Stomach (tissue), 9 donors: Measurements from ENCODE around the gene KCNK1. TPM values are rescaled to one million over a fixed set of nuclear protein-coding genes. Genes with fewer than 3 reads are reported as not detected.

Experiments
- DNase-seq, 2 donors: peaks; one replicate each; pipeline versions ENCODE4 v3.0.0 to v3.0.0-alpha.2; 2013 to 2019
- H3K27ac ChIP-seq, 5 donors: fragments of 200-600 bp in 4 of 5; sonication (generic) in 4 of 5; one replicate each; pipeline ENCODE4 v1.5.1; 2013 to 2019; ENCODE audit warnings: mild to moderate bottlenecking in 1 of 5, moderate library complexity in 1 of 5
- H3K27me3 ChIP-seq, 3 donors: fragments of 200-600 bp; sonication (generic); one replicate each; pipeline ENCODE4 v1.5.1; 2017 to 2019; ENCODE audit warnings: mixed run types in 1 of 3
- H3K36me3 ChIP-seq, 4 donors: fragments of 200-600 bp; sonication (generic); 1 replicate in 3 of 4; 2 replicates in 1 of 4; pipeline ENCODE4 v1.5.1; 2016 to 2019
- H3K4me1 ChIP-seq, 4 donors: fragments of 200-600 bp; sonication (generic); one replicate each; pipeline ENCODE4 v1.5.1; 2016 to 2019
- H3K4me3 ChIP-seq, 4 donors: fragments of 200-600 bp; sonication (generic) in 3 of 4; one replicate each; pipeline ENCODE4 v1.5.1; 2016 to 2019; ENCODE audit warnings: mild to moderate bottlenecking in 1 of 4
- H3K9me3 ChIP-seq, 4 donors: fragments of 200-600 bp; sonication (generic); one replicate each; pipeline ENCODE4 v1.5.1; 2016 to 2019
- CTCF ChIP-seq, 7 experiments: fragments of 450-650 bp in 4 of 7; fragments of 200-600 bp in 3 of 7; sonication (generic) in 3 of 7; IDR thresholded peaks; one replicate each; pipeline ENCODE4 v1.5.1; 2016 to 2019; ENCODE audit warnings: antibody characterized with exemption in 7 of 7, control low read depth in 2 of 7, mild to moderate bottlenecking in 1 of 7
- EP300 ChIP-seq: sonication (generic); formaldehyde crosslinking; IDR thresholded peaks from one replicate; pipeline ENCODE4 v1.6.1; 2017; ENCODE audit warnings: antibody characterized with exemption
- POLR2A ChIP-seq, 4 donors: fragments of 450-650 bp; IDR thresholded peaks; one replicate each; pipeline ENCODE4 v1.6.1; 2016; ENCODE audit warnings: antibody characterized with exemption in 4 of 4, control low read depth in 2 of 4, mild to moderate bottlenecking in 1 of 4, moderate library complexity in 1 of 4
- POLR2AphosphoS5 ChIP-seq, 3 donors: sonication (generic); formaldehyde crosslinking; IDR thresholded peaks; one replicate each; pipeline ENCODE4 v1.6.1; 2016; ENCODE audit warnings: antibody characterized with exemption in 3 of 3
- WGBS, 5 donors: extraction: QIAGEN DNeasy Blood & Tissue Kit in 3 of 5; methylation state at CpG; one replicate each; pipeline versions ENCODE4 v1.1.5 to v1.1.7; 2013 to 2018; 5-methylcytosine and 5-hydroxymethylcytosine counted together
- intact Hi-C: fragments of 100-400 bp; cut with DNase I; formaldehyde crosslinking; loops from one replicate; pipeline ENCODE4 v1.15.1; 2023; ENCODE audit warnings: low total_unique reads
- polyA plus RNA-seq, 3 donors: library from polyadenylated mRNA; stranded (reverse); fragments of 200-250 nt; gene quantifications; one replicate each; pipeline ENCODE4 v1.2.3, GENCODE V29; 2013
- total RNA-seq, 5 donors: library from RNA; depleted of rRNA; stranded (reverse); fragments of >200 nt; gene quantifications; one replicate each; pipeline versions ENCODE4 v1.1.0 to v1.2.3, GENCODE V29; 2014 to 2016
- donor health status: healthy with polysubstance abuse.
- donor health status: Bipolar disorder and iron deficiency.
- donor health status: healthy.

KCNK1 gene
- total and polyA plus RNA-seq, 8 donors = 4.1 to 52.5 (median 9.5) TPM

- intact Hi-C loops = no loop called here
- no peak for DNase-seq
These were observed 8.0 kb downstream of the KCNK1 start for GRCh38 chr1:233621923-233622322.

GRCh38 chr1:233624289-233624688 is 10.4 kb downstream of the KCNK1 start:
- H3K9me3 ChIP-seq = no peaks in the 10 kb centered on the region
- 94 to 100% (median 97%) methylated on average over 3 of the region's 3 CpGs for WGBS, 5 donors
- H3K4me1 ChIP-seq = no peaks in the 10 kb centered on the region
- H3K4me3 ChIP-seq = no peak overlapping the region
- TF ChIP-seq POLR2AphosphoS5 (IDR thresholded peaks at IDR 0.05) (no peak), POLR2A (IDR thresholded peaks at IDR 0.05) (no peak), EP300 (no peak), CTCF (IDR thresholded peaks at IDR 0.05) (no peak)
- DNase-seq = no peak
- intact Hi-C loops = no loop called here
- H3K27me3 ChIP-seq = no peaks in the 10 kb centered on the region
- H3K36me3 ChIP-seq = no peaks in the 10 kb centered on the region
- H3K27ac ChIP-seq = no peak overlapping the region

More at GRCh38 chr1:233621923-233622322, 8.0 kb downstream of the KCNK1 start:
- Histone ChIP-seq H3K9me3 (no peaks in the 10 kb centered on the region), H3K4me1 (no peaks in the 10 kb centered on the region), H3K36me3 (no peaks in the 10 kb centered on the region), H3K27me3 (no peaks in the 10 kb centered on the region), H3K4me3 (no peak overlapping the region), H3K27ac (no peak overlapping the region)
- WGBS, 5 donors = 87 to 95% (median 93%) methylated on average over 3 of the region's 3 CpGs
- no peak for TF ChIP-seq EP300
- TF ChIP-seq POLR2A (IDR thresholded peaks at IDR 0.05) = no peak
- no peak for TF ChIP-seq POLR2AphosphoS5 (IDR thresholded peaks at IDR 0.05)
- no peak for TF ChIP-seq CTCF (IDR thresholded peaks at IDR 0.05)

GRCh38 chr1:233625087-233625486 is 11.2 kb downstream of the KCNK1 start:
- DNase-seq = no peak
- TF ChIP-seq POLR2A (IDR thresholded peaks at IDR 0.05) = no peak
- TF ChIP-seq CTCF (IDR thresholded peaks at IDR 0.05) = no peak
- TF ChIP-seq EP300 = no peak
- TF ChIP-seq POLR2AphosphoS5 (IDR thresholded peaks at IDR 0.05) = no peak
- intact Hi-C loops = no loop called here
- Histone ChIP-seq H3K27ac (no peak overlapping the region), H3K4me1 (no peaks in the 10 kb centered on the region), H3K27me3 (no peaks in the 10 kb centered on the region), H3K9me3 (no peaks in the 10 kb centered on the region), H3K4me3 (no peak overlapping the region), H3K36me3 (no peaks in the 10 kb centered on the region)
- 90 to 98% (median 94%) methylated on average over 2 of the region's 2 CpGs for WGBS, 5 donors

- Histone ChIP-seq H3K4me1 (no peaks in the 10 kb centered on the region), H3K27ac (no peak overlapping the region), H3K36me3 (no peaks in the 10 kb centered on the region), H3K9me3 (no peaks in the 10 kb centered on the region), H3K27me3 (no peaks in the 10 kb centered on the region), H3K4me3 (no peak overlapping the region)
- intact Hi-C loops = no loop called here
- DNase-seq = no peak
- no peak for TF ChIP-seq POLR2A (IDR thresholded peaks at IDR 0.05)
- no peak for TF ChIP-seq CTCF (IDR thresholded peaks at IDR 0.05)
- TF ChIP-seq POLR2AphosphoS5 (IDR thresholded peaks at IDR 0.05) = no peak
- TF ChIP-seq EP300 = no peak
- WGBS, 5 donors = 77 to 81% (median 80%) methylated on average over 4 of the region's 4 CpGs
These were observed 11.6 kb downstream of the KCNK1 start for GRCh38 chr1:233625510-233625981.
